ENCODE data around the gene TMEM63C. TPM values are rescaled to one million over a fixed set of nuclear protein-coding genes. Genes with fewer than 3 reads are reported as not detected.

Gene TMEM63C
- total and polyA plus RNA-seq, 2 experiments from 2014 or later: 0.36 to 1.1 TPM

GRCh38 chr14:77236814-77237213 is 55.2 kb downstream of the TMEM63C start:
- no peak overlapping the region for H3K27ac ChIP-seq
- no peaks in the 10 kb centered on the region for H3K9me3 ChIP-seq (ENCODE audit: low read depth)
- no peaks in the 10 kb centered on the region for H3K36me3 ChIP-seq
- TF ChIP-seq, protein P1, sequence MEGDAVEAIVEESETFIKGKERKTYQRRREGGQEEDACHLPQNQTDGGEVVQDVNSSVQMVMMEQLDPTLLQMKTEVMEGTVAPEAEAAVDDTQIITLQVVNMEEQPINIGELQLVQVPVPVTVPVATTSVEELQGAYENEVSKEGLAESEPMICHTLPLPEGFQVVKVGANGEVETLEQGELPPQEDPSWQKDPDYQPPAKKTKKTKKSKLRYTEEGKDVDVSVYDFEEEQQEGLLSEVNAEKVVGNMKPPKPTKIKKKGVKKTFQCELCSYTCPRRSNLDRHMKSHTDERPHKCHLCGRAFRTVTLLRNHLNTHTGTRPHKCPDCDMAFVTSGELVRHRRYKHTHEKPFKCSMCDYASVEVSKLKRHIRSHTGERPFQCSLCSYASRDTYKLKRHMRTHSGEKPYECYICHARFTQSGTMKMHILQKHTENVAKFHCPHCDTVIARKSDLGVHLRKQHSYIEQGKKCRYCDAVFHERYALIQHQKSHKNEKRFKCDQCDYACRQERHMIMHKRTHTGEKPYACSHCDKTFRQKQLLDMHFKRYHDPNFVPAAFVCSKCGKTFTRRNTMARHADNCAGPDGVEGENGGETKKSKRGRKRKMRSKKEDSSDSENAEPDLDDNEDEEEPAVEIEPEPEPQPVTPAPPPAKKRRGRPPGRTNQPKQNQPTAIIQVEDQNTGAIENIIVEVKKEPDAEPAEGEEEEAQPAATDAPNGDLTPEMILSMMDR (IDR thresholded peaks at IDR 0.05; ENCODE audit: low read depth, low read length): no peak
- H3K4me3 ChIP-seq: no peak overlapping the region
- DNase-seq (ENCODE audit: low read depth in 1 of 2, low spot score in 1 of 2): no peak
- no peaks in the 10 kb centered on the region for H3K27me3 ChIP-seq
- H3K4me1 ChIP-seq (ENCODE audit: low read depth): no peaks in the 10 kb centered on the region

DNA sequence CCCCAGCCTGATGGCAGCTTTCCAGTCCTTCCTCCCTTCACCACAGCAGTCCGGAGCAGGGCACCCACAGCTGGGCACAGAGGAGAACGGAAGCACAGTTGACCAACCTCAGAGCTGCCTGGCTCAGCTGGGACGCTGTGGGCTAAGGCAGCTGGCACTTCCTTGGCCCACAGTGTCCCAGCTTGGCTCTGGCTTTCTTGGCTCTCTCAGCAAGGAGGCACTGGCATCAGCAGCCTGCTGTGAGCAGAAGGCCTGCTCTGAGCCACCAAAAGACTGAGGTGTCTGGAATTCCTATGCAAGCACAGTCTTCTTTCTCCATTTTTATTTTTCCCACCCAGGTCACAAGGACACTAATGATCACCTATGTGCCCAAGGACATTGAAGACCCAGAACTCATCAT is 56.8 kb downstream of the TMEM63C start:
- no peak overlapping the region for H3K4me3 ChIP-seq
- H3K27me3 ChIP-seq: no peaks in the 10 kb centered on the region
- no peaks in the 10 kb centered on the region for H3K4me1 ChIP-seq (ENCODE audit: low read depth)
- H3K27ac ChIP-seq: no peak overlapping the region
- H3K9me3 ChIP-seq (ENCODE audit: low read depth): no peaks in the 10 kb centered on the region
- TF ChIP-seq, protein P1 (IDR thresholded peaks at IDR 0.05; ENCODE audit: low read depth, low read length): no peak
- H3K36me3 ChIP-seq: no peaks in the 10 kb centered on the region
- no peak for DNase-seq (ENCODE audit: low read depth in 1 of 2, low spot score in 1 of 2)

- no peak overlapping the region for H3K27ac ChIP-seq
- H3K36me3 ChIP-seq: no peaks in the 10 kb centered on the region
- no peaks in the 10 kb centered on the region for H3K27me3 ChIP-seq
- DNase-seq (ENCODE audit: low read depth in 1 of 2, low spot score in 1 of 2): no peak
- H3K4me3 ChIP-seq: no peak overlapping the region
- no peaks in the 10 kb centered on the region for H3K9me3 ChIP-seq (ENCODE audit: low read depth)
- TF ChIP-seq, protein P1 (IDR thresholded peaks at IDR 0.05; ENCODE audit: low read depth, low read length): no peak
- no peaks in the 10 kb centered on the region for H3K4me1 ChIP-seq (ENCODE audit: low read depth)
These were observed 57.4 kb downstream of the TMEM63C start for GRCh38 chr14:77238996-77239395.

GRCh38 chr14:77239412-77239811 is 57.8 kb downstream of the TMEM63C start:
- no peak overlapping the region for H3K27ac ChIP-seq
- TF ChIP-seq, protein P1 (IDR thresholded peaks at IDR 0.05; ENCODE audit: low read depth, low read length): no peak
- no peaks in the 10 kb centered on the region for H3K27me3 ChIP-seq
- H3K9me3 ChIP-seq (ENCODE audit: low read depth): no peaks in the 10 kb centered on the region
- H3K4me3 ChIP-seq: no peak overlapping the region
- no peaks in the 10 kb centered on the region for H3K36me3 ChIP-seq
- H3K4me1 ChIP-seq (ENCODE audit: low read depth): no peaks in the 10 kb centered on the region
- no peak for DNase-seq (ENCODE audit: low read depth in 1 of 2, low spot score in 1 of 2)

GRCh38 chr14:77240336-77240915 is 58.8 kb downstream of the TMEM63C start:
- Histone ChIP-seq H3K36me3 (no peaks in the 10 kb centered on the region), H3K27ac (no peak overlapping the region), H3K9me3 (ENCODE audit: low read depth) (no peaks in the 10 kb centered on the region), H3K4me1 (ENCODE audit: low read depth) (no peaks in the 10 kb centered on the region), H3K4me3 (no peak overlapping the region), H3K27me3 (no peaks in the 10 kb centered on the region)
- TF ChIP-seq, protein P1 (IDR thresholded peaks at IDR 0.05; ENCODE audit: low read depth, low read length): no peak
- DNase-seq (ENCODE audit: low read depth in 1 of 2, low spot score in 1 of 2): no peak
